Measurements from ENCODE around the gene CASP3.

CASP3 gene

DNA sequence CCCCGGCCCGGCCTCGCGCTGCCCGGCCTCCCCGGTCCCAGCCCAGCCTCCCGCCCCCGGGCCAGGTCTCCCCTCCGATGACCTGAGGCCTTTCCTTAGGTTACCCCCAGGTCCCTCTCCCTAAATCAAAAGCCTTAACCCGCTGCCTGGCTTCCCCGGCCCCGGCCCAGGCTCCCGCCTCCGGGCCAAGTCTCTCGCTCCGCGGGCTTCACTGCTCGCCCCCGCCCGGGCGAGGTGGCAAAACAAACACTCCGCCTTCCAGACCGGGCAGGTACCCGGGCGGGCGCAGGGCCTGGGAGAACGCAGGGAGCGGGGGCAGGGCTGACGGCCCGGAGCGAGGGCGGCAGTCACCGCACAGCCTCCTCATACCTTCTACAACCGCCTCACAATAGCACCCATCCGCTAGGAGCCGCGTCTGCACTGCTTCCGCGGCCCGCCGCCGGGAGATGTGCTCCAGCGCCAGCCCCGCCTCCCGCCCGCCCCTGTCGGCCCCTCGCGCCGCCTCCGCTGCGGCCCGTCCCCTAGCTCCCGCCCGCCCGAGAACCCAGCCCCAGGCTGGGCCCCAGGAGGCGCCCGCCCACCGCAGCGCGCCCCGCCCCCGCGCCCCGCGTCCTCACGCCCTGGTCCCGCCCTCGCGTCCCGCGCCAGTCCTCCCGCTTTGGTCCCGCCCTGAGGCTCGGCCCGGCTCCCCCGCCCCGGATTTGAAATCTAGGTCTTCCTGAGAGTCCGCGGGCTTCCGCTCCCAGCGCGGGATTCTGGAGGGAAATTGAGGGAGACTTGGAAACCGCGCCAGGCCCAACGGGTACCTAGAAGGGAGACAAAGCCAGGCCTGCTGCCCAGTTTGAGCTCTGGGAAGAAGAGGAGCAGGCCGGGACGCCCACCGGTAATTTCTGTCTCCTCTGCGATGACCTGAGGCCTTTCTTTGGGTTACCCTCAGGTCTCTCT lies at the start of gene CASP3, which contains the start of gene PRIMPOL:
Gene CASP3 (minus strand): TSS at position 422 of the 945 bp plus-strand sequence. CDS start 10,994 bp downstream, outside the sequence.
Gene PRIMPOL (plus strand): TSS at position 713 of the 945 bp plus-strand sequence. CDS start 7,403 bp downstream, outside the sequence.
- intact Hi-C loops (cut with DNase I; ENCODE audit: low total_unique reads): loop anchor here (5.0 kb wide), 3 partner anchors 83 to 177 kb away; partner anchors contain the start of genes CENPU and IRF2
- H3K27ac ChIP-seq: peak within 1 kb of the TSS; percentile 99
- H3K4me1 ChIP-seq: peaks cover 0 to 46% (median 25%) of the 10 kb centered on the region in 4 donors

DNA sequence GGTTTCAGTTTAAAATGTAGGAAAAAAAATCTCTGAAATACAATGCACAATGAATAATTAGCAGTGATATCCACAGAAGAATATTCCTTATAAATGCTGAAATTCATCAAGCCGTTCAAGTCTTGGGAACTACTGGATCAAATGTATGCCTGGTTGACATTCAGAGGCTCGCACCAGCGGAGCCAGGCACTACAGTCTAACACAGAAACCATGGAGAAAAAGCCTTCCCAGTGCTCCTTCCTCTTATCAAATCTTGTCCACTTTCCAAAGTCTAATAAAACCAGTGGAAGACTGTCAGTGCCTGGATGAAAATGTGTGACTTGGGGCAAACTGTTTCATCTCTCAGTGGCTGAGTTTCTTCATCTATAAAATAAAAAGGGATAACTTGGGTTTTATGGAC lies 48.7 kb upstream of the CASP3 start:
- Histone ChIP-seq H3K4me3 (no peak overlapping the region), H3K4me1 (peaks cover 0 to 8% (median 0%) of the 10 kb centered on the region in 4 donors), H3K27me3 (no peaks in the 10 kb centered on the region), H3K27ac (no peak overlapping the region), H3K36me3 (peaks cover 6 to 15% (median 14%) of the 10 kb centered on the region in 3 donors), H3K9me3 (no peaks in the 10 kb centered on the region)
- intact Hi-C loops (cut with DNase I; ENCODE audit: low total_unique reads): no loop called here
- TF ChIP-seq, protein P1, sequence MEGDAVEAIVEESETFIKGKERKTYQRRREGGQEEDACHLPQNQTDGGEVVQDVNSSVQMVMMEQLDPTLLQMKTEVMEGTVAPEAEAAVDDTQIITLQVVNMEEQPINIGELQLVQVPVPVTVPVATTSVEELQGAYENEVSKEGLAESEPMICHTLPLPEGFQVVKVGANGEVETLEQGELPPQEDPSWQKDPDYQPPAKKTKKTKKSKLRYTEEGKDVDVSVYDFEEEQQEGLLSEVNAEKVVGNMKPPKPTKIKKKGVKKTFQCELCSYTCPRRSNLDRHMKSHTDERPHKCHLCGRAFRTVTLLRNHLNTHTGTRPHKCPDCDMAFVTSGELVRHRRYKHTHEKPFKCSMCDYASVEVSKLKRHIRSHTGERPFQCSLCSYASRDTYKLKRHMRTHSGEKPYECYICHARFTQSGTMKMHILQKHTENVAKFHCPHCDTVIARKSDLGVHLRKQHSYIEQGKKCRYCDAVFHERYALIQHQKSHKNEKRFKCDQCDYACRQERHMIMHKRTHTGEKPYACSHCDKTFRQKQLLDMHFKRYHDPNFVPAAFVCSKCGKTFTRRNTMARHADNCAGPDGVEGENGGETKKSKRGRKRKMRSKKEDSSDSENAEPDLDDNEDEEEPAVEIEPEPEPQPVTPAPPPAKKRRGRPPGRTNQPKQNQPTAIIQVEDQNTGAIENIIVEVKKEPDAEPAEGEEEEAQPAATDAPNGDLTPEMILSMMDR (IDR thresholded peaks at IDR 0.05): no peak
- no peak for DNase-seq

More for the DNA sequence above, at the start of gene CASP3, which contains the start of gene PRIMPOL:
- H3K36me3 ChIP-seq: no peaks in the 10 kb centered on the region
- no peaks in the 10 kb centered on the region for H3K27me3 ChIP-seq
- TF ChIP-seq, protein P1 (IDR thresholded peaks at IDR 0.05): peak in 1 of 2 experiments; percentile 30
- H3K9me3 ChIP-seq: no peaks in the 10 kb centered on the region
- peak; percentile 96 to 99 for DNase-seq
- H3K4me3 ChIP-seq: peak within 1 kb of the TSS; percentile 92 to 93

DNA sequence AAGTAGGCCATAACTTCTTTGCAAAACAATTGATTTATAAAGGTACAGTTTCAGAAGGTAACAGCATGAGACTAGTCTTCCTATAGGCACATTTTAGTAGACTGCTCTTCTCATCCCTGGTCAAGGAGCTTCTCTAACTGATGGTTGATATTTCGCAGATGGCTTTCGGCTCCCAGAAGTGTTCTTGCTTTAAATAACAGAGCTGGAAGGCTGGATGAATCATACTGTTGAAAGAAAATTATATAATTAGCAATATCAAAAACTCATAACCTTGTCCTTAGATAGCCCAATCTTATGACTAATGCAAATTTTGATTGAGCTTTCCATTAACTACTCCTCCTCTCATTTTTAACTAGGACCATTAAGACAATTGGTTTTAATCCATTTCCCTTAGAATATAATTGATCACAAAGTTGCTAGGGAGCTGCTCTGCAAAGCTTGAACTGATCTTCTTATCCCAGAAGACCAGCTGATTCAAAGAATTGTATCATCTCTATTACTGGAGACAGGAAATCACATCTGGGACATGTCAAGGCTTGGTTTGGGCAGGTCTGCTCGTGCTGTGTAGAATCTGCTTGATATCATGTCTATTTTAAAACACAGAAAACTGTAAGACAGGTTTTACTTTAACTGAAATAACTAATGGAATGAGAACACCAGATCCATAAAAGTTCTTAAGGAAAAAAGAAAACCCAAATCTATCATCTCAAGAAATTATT lies 46.1 kb upstream of the CASP3 start:
- TF ChIP-seq, protein P1 (IDR thresholded peaks at IDR 0.05): no peak
- DNase-seq: no peak
- intact Hi-C loops (cut with DNase I; ENCODE audit: low total_unique reads): no loop called here
- Histone ChIP-seq H3K4me3 (no peak overlapping the region), H3K9me3 (no peaks in the 10 kb centered on the region), H3K27ac (no peak overlapping the region), H3K36me3 (peaks cover 6 to 19% (median 15%) of the 10 kb centered on the region in 3 donors), H3K27me3 (no peaks in the 10 kb centered on the region), H3K4me1 (peaks cover 0 to 8% (median 0%) of the 10 kb centered on the region in 4 donors)

DNA sequence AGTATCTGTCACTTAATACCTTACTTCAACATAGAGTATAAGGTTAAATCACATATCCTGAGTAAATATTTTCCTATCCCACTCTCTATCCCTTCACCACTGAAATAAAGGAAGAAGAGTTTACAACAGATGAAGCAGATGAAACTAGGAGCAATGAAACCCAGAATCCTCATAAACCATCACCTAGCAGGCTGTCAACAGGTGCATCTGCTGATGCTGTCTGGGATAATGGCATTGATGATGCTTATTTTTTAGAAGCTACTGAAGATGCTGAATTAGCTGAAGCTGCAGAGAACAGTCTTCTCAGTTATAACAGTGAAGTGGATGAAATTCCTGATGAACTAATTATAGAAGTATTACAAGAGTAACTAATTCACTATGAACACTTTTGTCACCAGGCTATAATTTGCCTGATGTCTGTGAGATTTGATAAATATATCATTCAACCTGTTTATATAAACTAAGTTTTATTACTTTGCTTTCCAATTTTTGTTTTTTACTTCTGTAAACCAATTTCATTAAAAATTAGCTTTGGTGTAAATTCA lies 45.2 kb upstream of the CASP3 start:
- H3K4me3 ChIP-seq: no peak overlapping the region
- H3K36me3 ChIP-seq: peaks cover 6 to 19% (median 15%) of the 10 kb centered on the region in 3 donors
- no peaks in the 10 kb centered on the region for H3K9me3 ChIP-seq
- H3K4me1 ChIP-seq: peaks cover 0 to 1% (median 0%) of the 10 kb centered on the region in 4 donors
- intact Hi-C loops (cut with DNase I; ENCODE audit: low total_unique reads): no loop called here
- H3K27ac ChIP-seq: no peak overlapping the region
- H3K27me3 ChIP-seq: no peaks in the 10 kb centered on the region
- DNase-seq: no peak
- TF ChIP-seq, protein P1 (IDR thresholded peaks at IDR 0.05): no peak

DNA sequence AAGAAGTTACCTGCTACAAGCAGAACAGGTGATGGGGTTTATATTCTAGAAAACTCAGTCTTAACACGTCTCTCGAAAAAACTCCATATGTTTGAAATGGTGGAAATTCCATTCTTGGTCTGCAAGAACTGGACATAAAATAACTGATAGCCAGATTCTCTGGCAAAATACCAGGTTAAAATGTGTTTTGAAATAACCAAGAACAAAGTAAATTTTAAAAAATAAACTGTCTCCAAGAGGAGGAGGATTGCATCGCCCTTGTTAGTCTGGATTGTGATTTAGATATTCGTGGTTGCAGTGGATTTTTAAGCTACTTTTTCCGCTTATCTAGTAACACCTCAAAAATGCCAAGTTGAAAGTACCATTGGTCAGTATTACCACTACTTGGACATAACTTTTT lies 43.8 kb upstream of the CASP3 start:
- no peak for DNase-seq
- TF ChIP-seq, protein P1 (IDR thresholded peaks at IDR 0.05): no peak

More for the DNA sequence above, 43.8 kb upstream of the CASP3 start:
- Histone ChIP-seq H3K27me3 (no peaks in the 10 kb centered on the region), H3K36me3 (peaks cover 6 to 19% (median 15%) of the 10 kb centered on the region in 3 donors), H3K4me3 (no peak overlapping the region), H3K9me3 (no peaks in the 10 kb centered on the region), H3K27ac (no peak overlapping the region), H3K4me1 (no peaks in the 10 kb centered on the region)
- intact Hi-C loops (cut with DNase I; ENCODE audit: low total_unique reads): no loop called here

All from tibial artery (tissue), 4 donors.